M059J (cell line): ENCODE measurements around the gene HGS. TPM values are rescaled to one million over a fixed set of nuclear protein-coding genes. Genes with fewer than 3 reads are reported as not detected.

Source experiments
- DNase-seq: peaks from one replicate; pipeline ENCODE4 v3.0.0-alpha.2; 2012; ENCODE audit warnings: low read depth
- total RNA-seq: library from RNA; depleted of rRNA; stranded (reverse); fragments of >200 nt; shearing (Covaris generic); gene quantifications from 2 replicates; pipeline ENCODE4 v1.2.3, GENCODE V29; 2014

Gene HGS
- total RNA-seq, 1 experiment from 2014 or later, result 101 TPM

- DNase-seq, result no peak
These were observed 20.2 kb downstream of the HGS start for GRCh38 chr17:81703747-81704654.

- no peak for DNase-seq
These were observed 21.9 kb downstream of the HGS start for GRCh38 chr17:81705518-81706231.

DNA sequence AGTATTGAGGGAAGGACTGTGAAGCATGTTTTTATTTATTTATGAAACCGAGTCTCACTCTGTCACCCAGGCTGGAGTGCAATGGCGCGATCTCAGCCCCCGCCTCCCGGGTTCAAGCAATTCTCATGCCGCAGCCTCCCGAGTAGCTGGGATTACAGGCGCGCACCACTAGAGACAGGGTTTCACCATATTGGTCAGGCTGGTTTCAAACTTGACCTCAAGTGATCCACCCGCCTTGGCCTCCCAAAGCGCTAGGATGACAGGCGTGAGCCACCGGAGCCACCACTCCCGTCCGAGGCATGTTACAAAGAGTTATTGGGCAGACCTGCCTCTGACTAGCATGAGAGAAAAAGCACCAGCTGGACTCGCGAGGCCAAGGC lies 22.4 kb downstream of the HGS start:
- DNase-seq, result no peak

GRCh38 chr17:81706757-81707624 lies 23.2 kb downstream of the HGS start:
- DNase-seq, result no peak

GRCh38 chr17:81707725-81708646 lies 24.2 kb downstream of the HGS start:
- no peak for DNase-seq

GRCh38 chr17:81708739-81709185 lies 25.0 kb downstream of the HGS start:
- DNase-seq, result no peak

DNA sequence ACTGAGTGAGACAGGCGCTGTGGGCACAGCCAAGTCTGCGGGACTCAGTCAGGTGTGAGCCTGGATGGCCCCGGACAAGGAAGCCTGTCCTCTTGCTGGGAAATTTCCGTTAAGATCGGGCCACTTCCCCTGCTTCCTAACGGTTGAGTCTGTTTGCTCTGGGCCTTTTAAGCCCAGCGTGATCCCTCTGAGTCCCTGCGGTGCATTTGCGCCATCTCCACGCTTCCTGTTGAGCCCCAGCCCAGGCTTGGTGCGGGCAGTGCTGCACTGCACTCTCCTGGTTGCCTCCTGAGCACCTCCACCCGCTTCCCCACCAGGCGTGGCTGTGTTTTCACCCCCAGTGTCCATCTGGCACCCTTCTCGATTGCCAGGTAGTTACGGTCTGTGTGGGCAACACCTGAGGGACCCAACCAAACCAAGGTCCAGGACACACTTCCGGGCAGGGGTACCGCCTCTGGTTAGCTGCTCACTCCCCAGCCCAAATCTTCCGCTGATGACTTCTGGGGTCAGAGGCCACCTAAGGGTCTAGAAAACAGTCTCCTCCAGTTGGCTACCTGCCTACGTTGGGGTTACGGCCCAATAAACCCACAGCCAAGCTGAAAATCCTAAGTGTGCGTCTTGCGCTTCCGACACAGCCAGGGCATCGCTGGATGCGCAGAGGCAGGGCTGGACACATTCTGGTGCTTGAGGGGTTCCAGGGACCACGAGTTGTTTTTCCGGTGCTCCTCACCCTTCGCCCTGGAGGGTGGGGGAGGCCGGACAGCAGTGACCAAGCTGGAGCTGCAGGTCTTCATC lies 26.9 kb downstream of the HGS start:
- DNase-seq, result no peak

DNA sequence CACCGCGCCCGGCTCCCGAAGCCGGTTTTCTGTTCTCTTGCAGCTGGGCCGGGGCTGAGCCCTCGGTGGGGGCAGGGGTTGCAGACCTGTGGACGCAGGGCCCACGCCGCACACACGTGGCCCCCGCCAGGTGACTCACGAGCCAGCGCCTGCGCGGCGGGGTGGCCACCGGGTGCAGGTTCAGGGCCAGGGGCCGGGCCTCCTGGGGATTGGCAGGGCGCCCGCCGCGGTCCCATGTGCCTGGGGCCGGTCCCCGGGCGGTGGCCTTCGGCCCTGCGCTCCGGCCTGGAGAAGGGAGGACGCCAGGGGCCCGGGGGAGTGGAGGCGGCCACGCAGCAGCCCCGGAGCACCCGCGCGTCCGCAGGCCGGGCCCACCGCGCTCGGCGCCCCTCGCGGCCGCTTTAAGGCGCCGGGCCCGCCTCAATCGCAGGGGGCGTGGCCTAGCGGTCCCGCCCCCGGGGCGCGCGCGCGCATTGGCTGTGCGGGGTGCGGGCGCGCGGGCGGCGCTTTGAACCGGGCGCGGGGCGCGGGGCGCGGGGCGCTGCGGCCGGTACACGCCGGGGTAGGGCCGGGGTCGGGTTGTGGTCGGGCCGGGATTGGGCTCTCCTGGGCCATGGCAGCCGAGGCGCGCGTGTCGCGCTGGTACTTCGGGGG lies 28.1 kb downstream of the HGS start, which contains the start of gene SLC25A10:
TSS of gene SLC25A10 (plus strand) at position 471 of the 654 bp plus-strand sequence. CDS start at position 614, 143 bp downstream.
- DNase-seq, result peak; percentile 88

DNA sequence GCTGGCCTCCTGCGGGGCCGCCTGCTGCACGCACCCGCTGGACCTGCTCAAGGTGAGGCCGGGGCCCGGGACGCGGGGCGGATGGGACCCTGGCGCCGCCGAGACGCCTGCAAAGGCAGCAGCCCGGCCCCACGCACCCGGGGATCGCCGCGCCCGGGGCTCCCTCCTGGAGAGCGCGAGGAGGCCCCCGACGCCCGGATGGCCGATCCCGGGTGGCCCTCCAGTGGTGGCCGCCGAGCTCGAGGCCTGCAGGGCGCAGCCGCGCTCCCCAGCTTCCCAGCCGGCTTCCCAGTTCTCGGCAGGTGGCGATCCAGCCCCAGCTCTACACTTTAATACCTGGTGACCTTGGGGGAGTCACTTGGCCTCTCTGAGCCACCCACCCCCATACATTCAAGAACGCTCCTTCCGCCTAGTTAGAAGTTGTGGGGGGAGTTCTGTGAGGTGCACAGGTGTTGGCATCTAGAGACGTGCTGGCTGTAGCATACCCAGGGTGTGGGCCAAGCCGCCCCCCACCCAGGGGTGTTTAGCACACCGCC lies 28.7 kb downstream of the HGS start:
- peak; percentile 50 for DNase-seq

DNA sequence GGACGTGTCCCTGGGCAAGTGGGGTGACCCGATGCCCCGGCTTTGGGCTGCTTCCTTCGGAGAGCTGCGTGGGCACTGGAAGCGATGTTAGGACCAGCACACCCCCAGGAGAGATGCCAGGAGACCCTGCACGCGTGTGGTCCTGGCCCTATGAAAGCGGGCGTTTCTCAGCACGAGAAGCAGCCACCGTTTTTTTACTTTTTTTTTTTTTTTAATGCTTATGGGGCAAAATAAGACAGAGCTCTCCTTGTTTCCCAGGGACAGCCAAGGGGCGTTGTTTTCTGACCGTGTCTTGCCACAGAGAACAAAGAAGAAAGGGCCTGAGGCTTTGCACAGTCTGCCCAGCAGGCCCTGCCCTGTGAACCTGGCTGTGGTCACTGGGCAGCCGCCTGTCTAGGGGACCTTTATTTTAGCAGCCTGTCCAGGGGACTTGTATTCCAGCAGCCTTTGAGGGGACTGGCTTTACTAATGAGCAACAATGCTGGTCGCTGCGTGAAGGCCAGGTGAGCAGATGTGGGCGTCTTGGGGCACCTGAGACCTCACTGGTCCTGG lies 29.3 kb downstream of the HGS start:
- peak; percentile 35 for DNase-seq

DNA sequence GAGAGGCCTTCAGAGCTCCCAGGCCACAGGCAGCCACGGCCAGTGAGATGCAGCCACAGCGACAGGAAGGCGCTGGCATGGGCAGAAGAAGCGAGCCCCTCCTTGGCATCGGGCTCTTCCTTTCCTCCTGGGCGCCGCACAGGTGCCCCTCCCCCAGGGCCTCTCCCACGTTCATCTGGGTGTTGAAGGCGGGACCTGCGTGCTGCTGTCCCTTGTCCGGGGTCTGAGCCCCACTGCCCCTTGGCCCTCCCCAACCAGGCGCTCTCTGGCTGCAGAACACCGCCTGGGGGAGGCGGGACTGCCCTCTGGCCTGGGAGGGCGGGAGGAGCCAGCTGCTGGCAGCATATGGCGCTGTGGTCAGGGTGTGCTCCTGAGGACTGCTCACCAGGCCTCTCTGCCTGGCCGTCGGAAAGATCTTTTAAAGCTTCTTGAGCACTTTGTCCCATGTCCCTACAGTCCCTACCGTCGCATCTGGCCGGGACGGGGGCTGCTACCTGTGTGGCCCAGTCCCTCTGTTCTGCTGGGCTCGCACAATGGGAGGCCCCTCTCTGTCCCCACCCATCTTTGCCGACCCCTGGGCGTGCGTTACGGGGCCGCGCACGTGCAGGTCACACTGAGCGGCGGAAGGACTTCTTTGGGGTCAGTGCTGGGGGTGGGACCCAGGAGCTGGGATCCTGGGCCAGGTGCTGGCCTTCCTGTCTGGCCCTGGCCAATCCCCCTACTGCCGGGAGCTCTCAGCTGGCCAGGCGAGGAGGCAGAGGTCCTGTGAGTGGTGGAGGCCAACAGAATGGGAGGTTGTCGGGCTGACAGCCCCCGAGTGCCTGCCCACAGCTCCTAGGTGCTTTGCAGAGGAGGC lies 30.0 kb downstream of the HGS start:
- no peak for DNase-seq

- DNase-seq, result no peak
These were observed 30.7 kb downstream of the HGS start for GRCh38 chr17:81714412-81715106.

GRCh38 chr17:81715107-81715871 lies 31.5 kb downstream of the HGS start:
- no peak for DNase-seq

- DNase-seq, result no peak
These were observed 32.3 kb downstream of the HGS start for GRCh38 chr17:81715872-81716673.

DNA sequence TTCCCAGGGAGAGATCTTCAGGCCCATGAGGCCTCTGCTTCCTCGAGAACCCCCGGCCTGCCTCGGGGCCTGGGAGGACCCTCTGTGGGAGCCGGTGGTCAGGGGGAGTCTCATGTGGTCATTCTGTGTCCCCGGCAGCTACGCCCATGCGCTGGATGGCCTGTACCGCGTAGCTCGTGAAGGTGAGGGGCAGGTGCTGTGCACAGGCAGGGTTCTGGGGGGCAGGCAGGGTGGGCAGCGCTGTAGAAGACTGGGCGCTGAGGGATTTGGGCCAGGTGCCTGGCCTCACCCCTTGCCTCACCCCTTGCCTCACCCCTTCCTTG lies 32.8 kb downstream of the HGS start:
- no peak for DNase-seq
